ENCODE measurements around the gene OPCML. TPM values are rescaled to one million over a fixed set of nuclear protein-coding genes. Genes with fewer than 3 reads are reported as not detected.

Gene OPCML
- polyA plus RNA-seq, 3 donors, result not detected

- 100% methylated on average over 7 of the region's 7 CpGs for WGBS (ENCODE audit: insufficient coverage)
- intact Hi-C loops (cut with micrococcal nuclease), result no loop called here
- H3K36me3 ChIP-seq (replicated peaks in 1 of 2; ENCODE audit: control insufficient read depth in 1 of 2, insufficient read depth in 2 of 2, low read length in 2 of 2), result no peaks in the 10 kb centered on the region
- no peaks in the 10 kb centered on the region for H3K4me1 Mint-ChIP-seq
- H3K4me1 ChIP-seq (ENCODE audit: control insufficient read depth in 1 of 2, insufficient read depth in 2 of 2, low read length in 2 of 2), result no peaks in the 10 kb centered on the region
- no peak overlapping the region for H3K27ac Mint-ChIP-seq
- H3K9ac ChIP-seq (ENCODE audit: insufficient read depth, low read length, poor library complexity, severe bottlenecking), result no peak overlapping the region
- no peaks in the 10 kb centered on the region for H3K36me3 Mint-ChIP-seq
- DNase-seq, result no peak
- H3K27me3 Mint-ChIP-seq (ENCODE audit: low read depth in 3 of 3), result no peaks in the 10 kb centered on the region
- peaks cover 0 to 5% of the 10 kb centered on the region in 2 donors for H3K9me3 ChIP-seq (replicated peaks in 1 of 2; ENCODE audit: control insufficient read depth in 1 of 2, insufficient read depth in 1 of 2, low read length in 2 of 2)
- H3K79me2 ChIP-seq (ENCODE audit: insufficient read depth, low read length), result no peaks in the 10 kb centered on the region
- no peak overlapping the region for H2AFZ ChIP-seq (ENCODE audit: insufficient read depth, low read depth, low read length, poor library complexity, severe bottlenecking)
- no peak overlapping the region for H3K27ac ChIP-seq (ENCODE audit: low read depth in 1 of 2, low read length in 2 of 2)
- H3K9me3 Mint-ChIP-seq, result peaks cover 2 to 6% (median 5%) of the 10 kb centered on the region in 7 donors
- no peak overlapping the region for H3K4me3 Mint-ChIP-seq
- TF ChIP-seq CTCF (IDR thresholded peaks at IDR 0.05), result no peak
- H3K27me3 ChIP-seq (ENCODE audit: control insufficient read depth in 2 of 2, insufficient read depth in 2 of 2, low read length in 2 of 2), result no peaks in the 10 kb centered on the region
- H3K4me3 ChIP-seq (replicated peaks in 1 of 3; ENCODE audit: low read depth in 2 of 3, low read length in 3 of 3), result no peak overlapping the region
- H3K4me2 ChIP-seq (replicated peaks; ENCODE audit: extremely low read depth, low read length, poor library complexity, severe bottlenecking), result no peak overlapping the region
- no peaks in the 10 kb centered on the region for H4K20me1 ChIP-seq (ENCODE audit: insufficient read depth, low read length)
Measured at GRCh38 chr11:132790971-132791370, 741.3 kb downstream of the OPCML start.

- H3K36me3 Mint-ChIP-seq, result no peaks in the 10 kb centered on the region
- H3K79me2 ChIP-seq (ENCODE audit: insufficient read depth, low read length), result no peaks in the 10 kb centered on the region
- intact Hi-C loops (cut with micrococcal nuclease), result no loop called here
- H3K27ac ChIP-seq (ENCODE audit: low read depth in 1 of 2, low read length in 2 of 2), result no peak overlapping the region
- no peak overlapping the region for H3K27ac Mint-ChIP-seq
- no peaks in the 10 kb centered on the region for H3K36me3 ChIP-seq (replicated peaks in 1 of 2; ENCODE audit: control insufficient read depth in 1 of 2, insufficient read depth in 2 of 2, low read length in 2 of 2)
- no peak overlapping the region for H3K4me3 Mint-ChIP-seq
- H4K20me1 ChIP-seq (ENCODE audit: insufficient read depth, low read length), result no peaks in the 10 kb centered on the region
- no peak overlapping the region for H3K4me3 ChIP-seq (replicated peaks in 1 of 3; ENCODE audit: low read depth in 2 of 3, low read length in 3 of 3)
- H3K4me1 Mint-ChIP-seq, result no peaks in the 10 kb centered on the region
- WGBS (ENCODE audit: insufficient coverage), result 97% methylated on average over 4 of the region's 5 CpGs
- H3K9ac ChIP-seq (ENCODE audit: insufficient read depth, low read length, poor library complexity, severe bottlenecking), result no peak overlapping the region
- no peak overlapping the region for H2AFZ ChIP-seq (ENCODE audit: insufficient read depth, low read depth, low read length, poor library complexity, severe bottlenecking)
- H3K4me2 ChIP-seq (replicated peaks; ENCODE audit: extremely low read depth, low read length, poor library complexity, severe bottlenecking), result no peak overlapping the region
- peaks cover 2 to 6% (median 4%) of the 10 kb centered on the region in 7 donors for H3K9me3 Mint-ChIP-seq
- peaks cover 0 to 5% of the 10 kb centered on the region in 2 donors for H3K9me3 ChIP-seq (replicated peaks in 1 of 2; ENCODE audit: control insufficient read depth in 1 of 2, insufficient read depth in 1 of 2, low read length in 2 of 2)
- no peaks in the 10 kb centered on the region for H3K27me3 ChIP-seq (ENCODE audit: control insufficient read depth in 2 of 2, insufficient read depth in 2 of 2, low read length in 2 of 2)
- no peaks in the 10 kb centered on the region for H3K27me3 Mint-ChIP-seq (ENCODE audit: low read depth in 3 of 3)
- no peak for DNase-seq
- TF ChIP-seq CTCF (IDR thresholded peaks at IDR 0.05), result no peak
- H3K4me1 ChIP-seq (ENCODE audit: control insufficient read depth in 1 of 2, insufficient read depth in 2 of 2, low read length in 2 of 2), result no peaks in the 10 kb centered on the region
Measured at GRCh38 chr11:132790466-132790865, 741.8 kb downstream of the OPCML start.
